PC-3 (cell line): ENCODE measurements around the gene DOCK10.

Experiments used
- CTCF ChIP-seq: fragments of 300-600 bp; sonication (generic); conservative IDR thresholded peaks from 2 replicates; pipeline ENCODE4 v1.5.1; 2017; ENCODE audit warnings: antibody characterized with exemption, low read depth, mild to moderate bottlenecking, low read length
- EZH2 ChIP-seq: fragments of 300-600 bp; sonication (generic); IDR thresholded peaks from one replicate; pipeline ENCODE4 v1.6.1; 2017; ENCODE audit warnings: antibody characterized with exemption, mild to moderate bottlenecking, low read length; ENCODE audit not compliant: unreplicated experiment
- EZH2phosphoT487 ChIP-seq: fragments of 300-600 bp; sonication (generic); IDR thresholded peaks from 2 replicates; pipeline ENCODE4 v1.6.1; 2018; ENCODE audit warnings: mild to moderate bottlenecking, antibody characterized with exemption, low read length, borderline replicate concordance

- TF ChIP-seq CTCF (no peak), EZH2 (no peak), EZH2phosphoT487 (no peak)
These were observed 208.3 kb downstream of the DOCK10 start for GRCh38 chr2:224833986-224834385.
